NCI-H226 (cell line): Measurements from ENCODE around the gene NCS1.
A peak's percentile ranks its signal among the peaks of the same experiment; 100 is the strongest.

ENCODE experiments used
- DNase-seq: peaks from one replicate; pipeline ENCODE4 v3.0.0-alpha.2; 2015

NCS1 gene

DNA sequence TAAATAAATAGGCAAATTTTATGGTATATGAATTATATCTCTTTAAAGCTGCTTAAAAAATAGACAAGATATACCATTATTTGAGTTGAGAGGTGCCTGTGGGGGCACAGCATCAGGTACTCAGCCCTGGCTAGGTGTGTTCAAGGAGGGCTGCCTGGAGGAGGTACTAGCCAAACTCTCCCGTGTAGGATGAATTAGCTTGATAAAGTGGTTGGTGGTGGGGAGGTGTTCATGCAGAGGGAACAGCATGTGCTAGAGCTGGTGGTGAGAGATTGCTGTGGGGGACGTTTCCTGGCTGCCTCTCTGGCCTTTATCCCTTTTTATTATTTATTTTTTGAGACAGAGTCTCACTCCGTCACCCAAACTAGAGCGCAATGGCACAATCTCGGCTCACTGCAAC is 23.2 kb upstream of the NCS1 start:
- no peak for DNase-seq

DNA sequence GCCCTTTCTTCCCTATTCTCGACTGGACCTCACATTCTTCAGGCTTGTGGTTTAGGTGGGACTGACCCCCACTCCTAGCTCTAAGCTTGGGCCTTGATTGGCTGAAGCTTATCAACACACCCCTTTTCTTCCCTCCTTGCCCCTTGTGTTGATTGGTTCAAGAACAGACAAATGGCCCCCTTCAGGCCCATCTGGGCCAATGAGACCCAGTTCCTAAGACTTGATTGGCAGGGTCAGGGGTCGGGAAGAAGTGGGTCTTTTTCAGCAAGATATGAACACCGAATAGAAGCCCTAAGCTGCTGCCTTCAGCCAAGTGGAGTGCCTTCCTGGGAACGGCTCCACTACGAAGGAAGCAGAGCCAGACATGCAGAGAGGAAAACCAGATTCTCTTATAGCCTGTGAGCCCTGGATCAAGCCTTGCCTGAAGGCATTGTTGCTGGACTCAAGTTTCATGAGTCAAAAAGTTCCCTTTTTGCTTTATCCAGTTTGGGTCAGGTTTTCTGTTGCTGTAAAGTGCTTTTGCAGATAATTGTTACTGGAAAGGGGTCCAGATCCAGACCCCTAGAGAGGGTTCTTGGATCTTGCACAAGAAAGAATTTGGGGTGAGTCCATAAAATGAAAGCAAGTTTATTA is 22.4 kb upstream of the NCS1 start:
- no peak for DNase-seq

GRCh38 chr9:130150779-130151382 is 21.3 kb upstream of the NCS1 start:
- peak; percentile 49 for DNase-seq

DNA sequence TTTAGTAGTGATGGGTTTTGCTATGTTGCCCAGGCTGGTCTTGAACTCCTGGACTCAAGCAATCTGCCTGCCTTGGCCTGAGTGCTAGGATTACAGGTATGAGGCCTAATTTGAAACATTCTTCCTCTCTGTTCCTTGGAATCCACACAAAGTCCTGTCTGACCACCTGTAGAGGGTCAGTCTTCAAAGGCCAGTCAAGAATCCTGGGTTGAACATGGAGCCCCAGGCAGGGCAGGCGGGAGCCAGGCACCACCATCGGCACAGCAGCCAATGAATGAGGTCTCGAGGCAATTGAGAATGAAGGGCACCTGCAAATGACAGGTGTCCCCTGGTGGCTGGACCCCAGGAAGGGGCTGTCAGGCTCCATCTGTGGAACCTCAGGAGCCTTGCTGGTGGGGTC is 17.4 kb upstream of the NCS1 start:
- no peak for DNase-seq

DNA sequence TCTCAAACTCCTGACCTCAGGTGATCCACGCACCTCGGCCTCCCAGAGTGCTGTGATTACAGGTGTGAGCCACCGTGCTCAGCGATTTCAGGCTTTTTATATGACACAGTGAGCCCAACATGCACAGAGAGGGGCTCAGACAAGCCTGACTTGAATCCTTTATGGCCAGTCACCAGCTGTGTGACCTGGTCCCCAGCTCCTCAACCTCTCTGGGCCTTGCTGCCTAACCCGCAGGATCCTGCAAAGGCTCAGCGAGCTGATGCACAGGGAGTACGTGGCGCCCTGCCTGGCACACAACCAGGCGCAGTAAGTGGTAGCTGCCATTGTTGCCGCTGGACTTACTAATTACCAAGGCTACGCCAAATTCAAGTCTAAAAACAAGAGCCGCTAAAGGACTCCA is 16.6 kb upstream of the NCS1 start:
- DNase-seq, result no peak

DNA sequence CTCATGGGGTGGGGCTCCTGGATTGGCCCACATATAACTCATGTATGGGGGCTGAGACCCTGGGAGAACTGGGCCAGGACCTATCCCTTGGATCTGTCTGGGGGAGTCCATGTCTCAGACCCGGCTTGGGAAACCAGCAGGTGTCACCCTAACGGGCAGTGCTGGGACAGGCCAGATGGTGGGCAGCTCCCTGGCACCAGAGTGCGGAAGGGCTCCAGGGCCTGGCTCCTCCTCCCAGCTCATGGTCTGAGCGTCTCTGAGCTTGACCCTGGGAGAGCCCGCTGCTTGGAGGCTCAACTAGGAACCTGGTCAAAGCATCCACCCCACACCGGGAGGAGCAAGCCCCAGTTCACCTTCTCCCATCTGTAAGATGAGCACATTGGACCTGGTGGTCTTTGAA is 15.5 kb upstream of the NCS1 start:
- DNase-seq, result no peak

GRCh38 chr9:130157079-130157478 is 15.1 kb upstream of the NCS1 start:
- no peak for DNase-seq

GRCh38 chr9:130158001-130158400 is 14.2 kb upstream of the NCS1 start:
- no peak for DNase-seq

DNA sequence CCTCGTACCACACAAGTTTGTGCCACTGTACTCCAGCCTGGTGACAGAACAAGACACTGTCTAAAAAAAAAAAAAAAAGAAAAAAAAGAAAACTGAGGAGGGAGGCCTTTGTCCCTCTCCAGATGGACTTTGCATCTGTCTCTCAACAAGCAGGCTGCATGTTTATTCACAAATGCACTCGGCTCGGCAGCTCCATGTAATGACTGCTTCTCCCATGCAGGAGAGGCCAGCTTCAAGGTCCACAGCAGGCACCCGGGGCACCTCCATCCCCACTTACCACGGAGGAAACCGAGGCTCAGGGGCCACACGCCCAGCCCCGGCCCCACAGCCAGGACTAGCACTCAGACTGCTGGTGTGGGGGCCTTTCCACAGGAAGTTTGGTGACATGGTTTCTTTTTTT is 13.1 kb upstream of the NCS1 start:
- no peak for DNase-seq

DNA sequence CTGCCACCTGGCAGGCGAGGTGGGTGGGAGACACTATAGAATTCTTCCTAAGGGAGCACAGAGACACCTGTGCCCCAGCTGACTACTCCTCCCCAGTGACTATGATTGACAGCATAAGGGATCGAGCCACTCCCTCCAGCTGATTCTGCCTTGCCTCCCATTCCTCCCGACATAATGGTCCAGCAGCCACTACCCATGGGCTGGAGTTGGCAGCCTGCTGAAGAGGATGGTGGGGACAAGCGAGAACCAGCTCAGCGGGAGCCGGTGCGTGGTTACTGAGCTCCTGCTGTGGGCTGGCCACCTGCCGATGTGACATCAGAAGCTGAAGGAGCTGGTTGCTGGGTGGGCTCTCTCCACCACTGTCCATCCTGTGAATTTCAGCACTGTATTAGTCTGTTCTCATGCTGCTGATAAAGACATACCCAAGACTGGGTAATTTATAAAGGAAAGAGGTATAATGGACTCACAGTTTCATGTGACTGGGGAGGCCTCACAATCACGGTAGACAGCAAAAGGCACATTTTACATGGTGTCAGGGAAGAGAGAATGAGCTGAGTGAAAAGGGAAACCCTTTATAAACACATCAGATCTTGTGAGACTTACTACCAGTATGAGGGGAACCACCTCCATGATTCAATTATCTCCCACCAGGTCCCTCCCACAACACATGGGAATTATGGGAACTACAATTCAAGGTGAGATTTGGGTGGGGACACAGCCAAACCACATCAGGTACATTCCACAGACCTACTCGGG is 12.1 kb upstream of the NCS1 start:
- no peak for DNase-seq

DNA sequence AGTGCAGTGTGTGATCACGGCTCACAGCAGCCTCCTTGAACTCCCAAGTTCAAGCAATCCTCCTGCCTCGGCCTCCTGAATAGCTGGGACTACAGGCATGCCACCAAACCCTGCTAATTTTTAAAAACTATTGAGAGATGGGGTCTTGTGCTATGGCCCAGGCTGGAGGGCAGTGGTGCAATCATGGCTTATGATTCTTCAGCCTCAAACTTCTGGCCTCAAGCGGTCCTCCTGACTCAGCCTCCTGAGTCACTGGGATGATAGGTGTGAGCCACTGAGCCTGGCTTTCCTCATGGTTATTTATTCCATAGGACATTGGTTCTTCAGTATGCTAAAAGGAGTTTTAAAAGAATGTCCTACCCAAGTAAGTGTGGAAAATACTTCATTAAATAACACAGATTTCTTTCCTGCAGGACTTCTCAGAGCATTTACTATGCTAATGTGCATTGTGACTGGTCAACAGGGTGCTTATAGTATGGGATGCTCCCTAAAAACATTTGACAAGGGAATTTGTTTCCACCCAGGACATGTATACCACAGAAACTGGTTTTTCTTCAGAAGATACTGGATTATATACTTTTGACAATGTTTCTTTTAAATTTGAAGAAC is 11.2 kb upstream of the NCS1 start:
- DNase-seq, result no peak

GRCh38 chr9:130165579-130165978 is 6.6 kb upstream of the NCS1 start:
- no peak for DNase-seq

DNA sequence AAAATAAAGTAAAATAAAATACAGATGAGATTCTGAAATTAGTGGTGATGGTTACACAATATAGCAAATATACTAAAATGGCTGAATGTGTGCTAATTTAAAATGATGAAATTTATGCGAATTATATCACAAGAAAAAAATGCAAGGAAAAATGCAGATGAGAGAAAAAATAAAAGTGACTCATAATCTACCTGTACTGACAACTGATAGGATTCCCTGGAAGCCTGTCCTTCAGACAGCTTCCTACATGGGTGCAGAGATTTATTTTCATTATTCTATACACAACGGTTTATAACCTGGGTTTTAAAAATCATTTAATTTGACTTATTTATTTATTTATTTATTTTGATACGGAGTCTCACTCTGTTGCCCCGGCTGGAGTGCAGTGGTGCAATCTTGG is 5.8 kb upstream of the NCS1 start:
- DNase-seq, result no peak

GRCh38 chr9:130167927-130168326 is 4.3 kb upstream of the NCS1 start:
- no peak for DNase-seq

- DNase-seq, result no peak
Measured at GRCh38 chr9:130171226-130172148, 717 bp upstream of the NCS1 start.

- DNase-seq, result no peak
Measured at GRCh38 chr9:130172858-130173665, 858 bp downstream of the NCS1 start.

DNA sequence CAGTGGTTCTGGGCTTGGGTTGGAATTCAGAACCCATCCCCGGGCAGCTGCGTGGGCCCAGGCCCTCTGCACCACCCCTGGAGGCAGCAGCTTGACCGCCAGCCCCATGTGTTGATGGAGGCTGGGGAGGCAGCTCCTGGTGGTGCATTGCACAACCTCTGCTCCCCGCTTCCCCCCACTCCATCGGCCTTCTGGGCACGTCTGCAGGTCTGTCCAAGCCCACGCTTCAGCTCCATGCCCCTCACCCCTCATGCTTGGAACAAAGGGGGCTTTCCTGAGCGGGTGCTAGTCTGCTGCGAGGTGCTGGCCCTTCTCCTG is 1.4 kb downstream of the NCS1 start:
- no peak for DNase-seq

GRCh38 chr9:130174025-130174424 is 1.8 kb downstream of the NCS1 start:
- DNase-seq, result no peak

DNA sequence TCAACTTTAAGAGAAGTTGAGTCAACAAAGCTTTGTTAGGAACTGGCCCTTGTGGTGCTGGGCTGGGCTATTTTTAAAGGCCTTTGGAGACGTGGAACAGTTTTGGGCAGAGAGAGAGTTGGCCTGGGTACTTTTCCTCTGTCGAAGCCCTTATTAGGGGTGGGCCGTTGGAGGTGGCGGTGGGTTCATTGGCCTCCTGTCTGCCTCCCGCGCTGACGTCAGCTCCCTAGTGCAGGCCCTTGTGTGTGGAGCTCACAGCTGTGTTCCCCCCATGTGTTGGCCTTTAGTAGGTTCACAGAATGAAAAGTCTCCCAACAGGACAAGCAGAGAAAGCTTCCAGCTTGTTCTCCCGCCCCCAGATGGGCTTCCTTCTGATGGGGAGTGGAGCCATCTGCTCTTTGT is 2.7 kb downstream of the NCS1 start:
- DNase-seq, result no peak

- no peak for DNase-seq
Measured at GRCh38 chr9:130175355-130175754, 3.2 kb downstream of the NCS1 start.

GRCh38 chr9:130176760-130177159 is 4.6 kb downstream of the NCS1 start:
- DNase-seq, result no peak
